Activated CD8-positive, alpha-beta T cell treated with anti-CD3 and anti-CD28 coated beads for 36 hours (primary cell): ENCODE measurements around the gene ABCG5. TPM values are rescaled to one million over a fixed set of nuclear protein-coding genes. Genes with fewer than 3 reads are reported as not detected.

Experiments used
- ATAC-seq: fragments of 200-7000 bp; cut with Tn5 transposase; one replicate; pipeline ENCODE4 v1.10.0; 2021; ENCODE audit warnings: mild to moderate bottlenecking, moderate library complexity
- CTCF ChIA-PET: fragments of 350-600 bp; sonication (Branson Sonifier 250); formaldehyde crosslinking; loops from one replicate; lab custom pipeline; 2021; ENCODE audit warnings: antibody characterized with exemption; lab: Charles Lee
- POLR2A ChIA-PET: fragments of 350-600 bp; sonication (Branson Sonifier 250); formaldehyde crosslinking; loops from one replicate; lab custom pipeline; 2021; ENCODE audit warnings: antibody characterized with exemption; lab: Charles Lee
- DNase-seq: peaks from one replicate; pipeline ENCODE4 v3.0.0-alpha.2; 2020
- H3K27ac Mint-ChIP-seq: one replicate; pipeline ENCODE4 v1.8.0; 2021; ENCODE audit warnings: mild to moderate bottlenecking, mixed read lengths
- H3K27me3 Mint-ChIP-seq: one replicate; pipeline ENCODE4 v1.8.0; 2021; ENCODE audit warnings: mixed read lengths
- H3K36me3 Mint-ChIP-seq: one replicate; pipeline ENCODE4 v1.8.0; 2021; ENCODE audit warnings: low read depth, mixed read lengths
- H3K4me1 Mint-ChIP-seq: one replicate; pipeline ENCODE4 v1.8.0; 2021; ENCODE audit warnings: low read depth, mixed read lengths
- H3K4me3 Mint-ChIP-seq: one replicate; pipeline ENCODE4 v1.8.0; 2021; ENCODE audit warnings: mild to moderate bottlenecking, moderate library complexity, mixed read lengths
- H3K9me3 Mint-ChIP-seq: one replicate; pipeline ENCODE4 v1.8.0; 2021; ENCODE audit warnings: mixed read lengths
- intact Hi-C: fragments of 100-400 bp; cut with micrococcal nuclease; formaldehyde crosslinking; loops from one replicate; pipeline ENCODE4 v1.10.0; 2022
- total RNA-seq, 2 experiments: library from RNA; stranded (reverse); gene quantifications; one replicate each; pipeline ENCODE4 v1.2.3, GENCODE V29; 2021
- TF ChIP-seq, protein P1 (sequence below): fragments of 200-600 bp; IDR thresholded peaks from one replicate; pipeline ENCODE4 v1.8.0; 2022; ENCODE audit warnings: antibody characterized with exemption, mild to moderate bottlenecking

Gene ABCG5
- total RNA-seq, 2 experiments from 2014 or later: not detected

DNA sequence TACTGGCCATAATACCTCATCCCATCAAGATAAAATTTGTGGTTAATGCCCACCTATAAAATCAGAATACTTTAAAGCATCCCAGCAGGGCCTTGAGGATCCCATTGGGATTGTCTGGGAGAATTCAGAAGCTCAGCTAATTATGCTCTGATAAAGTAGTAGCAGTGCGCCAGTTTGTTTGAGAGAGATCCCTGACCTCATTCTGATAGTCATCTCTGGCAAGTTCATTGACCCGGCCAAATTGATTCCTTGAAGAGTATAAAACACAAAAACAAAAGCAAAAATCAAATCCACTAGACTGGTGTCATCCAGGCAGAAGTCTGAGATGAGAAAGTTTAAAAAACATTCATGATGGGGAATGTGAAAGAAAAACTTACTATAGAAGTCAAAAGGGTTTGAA lies 14.1 kb downstream of the ABCG5 start:
- TF ChIP-seq, protein P1, sequence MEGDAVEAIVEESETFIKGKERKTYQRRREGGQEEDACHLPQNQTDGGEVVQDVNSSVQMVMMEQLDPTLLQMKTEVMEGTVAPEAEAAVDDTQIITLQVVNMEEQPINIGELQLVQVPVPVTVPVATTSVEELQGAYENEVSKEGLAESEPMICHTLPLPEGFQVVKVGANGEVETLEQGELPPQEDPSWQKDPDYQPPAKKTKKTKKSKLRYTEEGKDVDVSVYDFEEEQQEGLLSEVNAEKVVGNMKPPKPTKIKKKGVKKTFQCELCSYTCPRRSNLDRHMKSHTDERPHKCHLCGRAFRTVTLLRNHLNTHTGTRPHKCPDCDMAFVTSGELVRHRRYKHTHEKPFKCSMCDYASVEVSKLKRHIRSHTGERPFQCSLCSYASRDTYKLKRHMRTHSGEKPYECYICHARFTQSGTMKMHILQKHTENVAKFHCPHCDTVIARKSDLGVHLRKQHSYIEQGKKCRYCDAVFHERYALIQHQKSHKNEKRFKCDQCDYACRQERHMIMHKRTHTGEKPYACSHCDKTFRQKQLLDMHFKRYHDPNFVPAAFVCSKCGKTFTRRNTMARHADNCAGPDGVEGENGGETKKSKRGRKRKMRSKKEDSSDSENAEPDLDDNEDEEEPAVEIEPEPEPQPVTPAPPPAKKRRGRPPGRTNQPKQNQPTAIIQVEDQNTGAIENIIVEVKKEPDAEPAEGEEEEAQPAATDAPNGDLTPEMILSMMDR: no peak
- no peak overlapping the region for H3K27ac Mint-ChIP-seq
- peaks cover 30% of the 10 kb centered on the region for H3K27me3 Mint-ChIP-seq
- CTCF ChIA-PET: no interaction called here
- ATAC-seq: no peak
- no peaks in the 10 kb centered on the region for H3K36me3 Mint-ChIP-seq
- H3K4me1 Mint-ChIP-seq: no peaks in the 10 kb centered on the region
- intact Hi-C loops: no loop called here
- no peak for DNase-seq
- H3K4me3 Mint-ChIP-seq: no peak overlapping the region
- POLR2A ChIA-PET: no interaction called here
- H3K9me3 Mint-ChIP-seq: no peaks in the 10 kb centered on the region

GRCh38 chr2:43823751-43824150 lies 14.9 kb downstream of the ABCG5 start:
- TF ChIP-seq, protein P1: no peak
- CTCF ChIA-PET: interaction anchor here (0.9 kb wide), 1 partner anchor 75 kb away, joined by 3 read pairs; no protein-coding TSS in a partner anchor
- intact Hi-C loops: no loop called here
- Mint-ChIP-seq H3K9me3 (no peaks in the 10 kb centered on the region), H3K4me1 (peaks cover 4% of the 10 kb centered on the region), H3K4me3 (no peak overlapping the region), H3K27ac (no peak overlapping the region), H3K36me3 (no peaks in the 10 kb centered on the region), H3K27me3 (peaks cover 27% of the 10 kb centered on the region)
- POLR2A ChIA-PET: interaction anchor here (0.6 kb wide), 1 partner anchor 506 kb away, joined by 4 read pairs; no protein-coding TSS in a partner anchor
- DNase-seq (no peak), ATAC-seq (no peak)

DNA sequence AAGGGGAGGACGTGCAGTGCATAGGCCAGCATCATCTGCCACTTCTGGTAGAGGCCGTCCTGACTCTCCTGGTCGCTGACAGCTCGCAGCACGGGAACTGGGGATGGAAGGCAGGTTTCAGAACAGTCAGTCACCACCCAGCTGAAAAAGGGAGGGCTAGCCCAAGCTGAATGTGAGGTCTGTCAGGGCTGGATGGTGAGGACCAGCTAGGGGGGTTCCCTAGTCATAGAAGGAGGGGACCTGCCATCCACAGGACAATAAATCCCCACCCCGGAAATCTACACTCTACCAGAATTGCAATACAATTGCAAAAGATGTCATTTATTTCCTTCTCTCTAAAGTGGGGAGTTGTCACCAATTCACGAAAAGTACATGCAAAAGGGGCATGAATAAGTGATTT lies 15.8 kb downstream of the ABCG5 start:
- no peak overlapping the region for H3K4me3 Mint-ChIP-seq
- intact Hi-C loops: no loop called here
- H3K9me3 Mint-ChIP-seq: no peaks in the 10 kb centered on the region
- no peaks in the 10 kb centered on the region for H3K36me3 Mint-ChIP-seq
- no peak for ATAC-seq
- H3K27me3 Mint-ChIP-seq: peaks cover 25% of the 10 kb centered on the region
- peaks cover 7% of the 10 kb centered on the region for H3K4me1 Mint-ChIP-seq
- POLR2A ChIA-PET: no interaction called here
- no peak for DNase-seq
- TF ChIP-seq, protein P1: no peak
- H3K27ac Mint-ChIP-seq: no peak overlapping the region
- CTCF ChIA-PET: interaction anchor here (1.1 kb wide), 1 partner anchor 10 kb away, joined by 3 read pairs; no protein-coding TSS in a partner anchor

- ATAC-seq (no peak), DNase-seq (no peak)
- ChIA-PET POLR2A (no interaction called here), CTCF (no interaction called here)
- Mint-ChIP-seq H3K9me3 (no peaks in the 10 kb centered on the region), H3K36me3 (no peaks in the 10 kb centered on the region), H3K4me3 (no peak overlapping the region), H3K27ac (no peak overlapping the region), H3K27me3 (peaks cover 23% of the 10 kb centered on the region), H3K4me1 (peaks cover 7% of the 10 kb centered on the region)
- intact Hi-C loops: no loop called here
- TF ChIP-seq, protein P1: no peak
Measured at GRCh38 chr2:43819491-43820163, 19.0 kb downstream of the ABCG5 start.

DNA sequence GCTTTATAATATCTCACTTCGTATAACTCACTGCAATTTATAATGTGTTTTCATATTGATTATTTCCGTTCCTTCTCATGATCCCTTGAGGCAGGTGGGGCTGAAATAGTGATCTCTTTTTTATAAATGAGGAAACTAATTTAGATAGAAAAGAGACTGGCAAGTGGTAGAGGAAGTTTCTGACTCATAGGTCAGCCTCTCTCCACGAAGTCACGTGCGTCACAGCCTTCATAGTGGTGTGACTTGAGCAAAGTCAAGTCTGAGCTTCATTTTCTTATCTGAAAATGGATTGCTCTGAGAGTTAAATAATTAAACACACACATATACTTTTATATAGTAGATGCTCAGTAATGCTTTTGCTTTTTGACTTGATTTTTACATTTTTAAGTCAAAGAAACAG lies 19.9 kb downstream of the ABCG5 start:
- ChIA-PET POLR2A (no interaction called here), CTCF (no interaction called here)
- intact Hi-C loops: no loop called here
- Mint-ChIP-seq H3K36me3 (no peaks in the 10 kb centered on the region), H3K9me3 (no peaks in the 10 kb centered on the region), H3K27me3 (peaks cover 21% of the 10 kb centered on the region), H3K4me3 (no peak overlapping the region), H3K27ac (no peak overlapping the region), H3K4me1 (peaks cover 7% of the 10 kb centered on the region)
- TF ChIP-seq, protein P1: no peak
- DNase-seq (peak; percentile 76), ATAC-seq (peak; percentile 87)
